HG03432 (cell line): ENCODE measurements around the gene AHDC1.

Experiments used
- ATAC-seq: cut with Tn5 transposase; IDR thresholded peaks from one replicate; pipeline ENCODE4 v1.9.1; 2021; ENCODE audit warnings: mild to moderate bottlenecking, moderate library complexity; ENCODE audit not compliant: unreplicated experiment

Gene AHDC1

GRCh38 chr1:27536010-27536757, 67.8 kb downstream of the AHDC1 start:
- no peak for ATAC-seq

GRCh38 chr1:27535386-27535785, 68.6 kb downstream of the AHDC1 start:
- no peak for ATAC-seq

- no peak for ATAC-seq
Measured at GRCh38 chr1:27531959-27532685, 71.8 kb downstream of the AHDC1 start.

- no peak for ATAC-seq
Measured at GRCh38 chr1:27530192-27530591, 73.8 kb downstream of the AHDC1 start.

GRCh38 chr1:27529704-27530018, 74.3 kb downstream of the AHDC1 start:
- no peak for ATAC-seq

GRCh38 chr1:27528818-27529703, 74.9 kb downstream of the AHDC1 start:
- ATAC-seq, result no peak

- ATAC-seq, result no peak
Measured at GRCh38 chr1:27527890-27528817, 75.8 kb downstream of the AHDC1 start.

- ATAC-seq, result no peak
Measured at GRCh38 chr1:27527223-27527889, 76.6 kb downstream of the AHDC1 start.

- no peak for ATAC-seq
Measured at GRCh38 chr1:27526569-27527222, 77.2 kb downstream of the AHDC1 start.

GRCh38 chr1:27525296-27526272, 78.4 kb downstream of the AHDC1 start:
- ATAC-seq, result peak; percentile 71

- ATAC-seq, result no peak
Measured at GRCh38 chr1:27523337-27524020, 80.5 kb downstream of the AHDC1 start.

- no peak for ATAC-seq
Measured at GRCh38 chr1:27522432-27523336, 81.3 kb downstream of the AHDC1 start.

GRCh38 chr1:27521861-27522431, 82.0 kb downstream of the AHDC1 start:
- ATAC-seq, result no peak

GRCh38 chr1:27521336-27521831, 82.6 kb downstream of the AHDC1 start:
- ATAC-seq, result no peak

GRCh38 chr1:27520651-27521050, 83.3 kb downstream of the AHDC1 start:
- no peak for ATAC-seq
